Activated CD4-positive, alpha-beta T cell treated with anti-CD3 and anti-CD28 coated beads, Interleukin-2, amount 50 U/mL, for 16 hours (primary cell): Measurements from ENCODE around the gene MCF2L.

ENCODE experiments used
- DNase-seq: peaks from one replicate; pipeline ENCODE4 v3.0.0-alpha.2; 2020

Gene MCF2L

GRCh38 chr13:113118261-113119021 lies 149.4 kb downstream of the MCF2L start:
- DNase-seq: no peak

- no peak for DNase-seq
Measured at GRCh38 chr13:113119166-113119821, 150.3 kb downstream of the MCF2L start.

- DNase-seq: no peak
Measured at GRCh38 chr13:113119822-113120189, 150.8 kb downstream of the MCF2L start.

GRCh38 chr13:113120300-113121182 lies 151.5 kb downstream of the MCF2L start:
- DNase-seq: no peak

- no peak for DNase-seq
Measured at GRCh38 chr13:113121183-113121927, 152.3 kb downstream of the MCF2L start.

GRCh38 chr13:113121928-113122471 lies 153.0 kb downstream of the MCF2L start:
- no peak for DNase-seq

GRCh38 chr13:113122550-113123225 lies 153.7 kb downstream of the MCF2L start, which contains the start of gene F10:
Gene F10 (plus strand): TSS chr13:113122799. CDS start chr13:113122856, 57 bp downstream.
- DNase-seq: no peak

GRCh38 chr13:113123226-113124201 lies 154.5 kb downstream of the MCF2L start:
- no peak for DNase-seq

GRCh38 chr13:113124211-113124970 lies 155.4 kb downstream of the MCF2L start:
- no peak for DNase-seq

GRCh38 chr13:113125506-113126264 lies 156.7 kb downstream of the MCF2L start:
- DNase-seq: no peak

- no peak for DNase-seq
Measured at GRCh38 chr13:113126265-113127150, 157.5 kb downstream of the MCF2L start.

GRCh38 chr13:113129480-113129879 lies 160.5 kb downstream of the MCF2L start:
- DNase-seq: no peak

GRCh38 chr13:113129921-113130750 lies 161.1 kb downstream of the MCF2L start:
- DNase-seq: peak; percentile 25

- no peak for DNase-seq
Measured at GRCh38 chr13:113135281-113135760, 166.3 kb downstream of the MCF2L start.

- DNase-seq: no peak
Measured at GRCh38 chr13:113137691-113138298, 168.8 kb downstream of the MCF2L start.
